ENCODE results near the gene DPH5. TPM values are rescaled to one million over a fixed set of nuclear protein-coding genes. Genes with fewer than 3 reads are reported as not detected.

DPH5 gene
- polyA plus RNA-seq, 1 donor: 39.0 TPM

GRCh38 chr1:100995198-100995988, 30.2 kb downstream of the DPH5 start:
- peak overlapping the region; percentile 17 for H3K27ac ChIP-seq (ENCODE audit: low read length)
- H3K4me3 ChIP-seq (ENCODE audit: low read length): no peak overlapping the region
- H3K4me1 ChIP-seq (ENCODE audit: control insufficient read depth, insufficient read depth, low read length): no peaks in the 10 kb centered on the region
- H3K9me3 ChIP-seq (ENCODE audit: control insufficient read depth, low read depth, low read length): no peaks in the 10 kb centered on the region
- WGBS (ENCODE audit: insufficient coverage, low lambda C conversion rate): no CpG with 5 or more reads among the region's 4 CpGs
- peaks cover 5% of the 10 kb centered on the region for H3K36me3 ChIP-seq (ENCODE audit: control insufficient read depth, insufficient read depth, low read length)
- no peaks in the 10 kb centered on the region for H3K27me3 ChIP-seq (ENCODE audit: control insufficient read depth, insufficient read depth, low read length)
- no peak for DNase-seq

GRCh38 chr1:100989306-100990077, 36.1 kb downstream of the DPH5 start:
- DNase-seq: no peak
- no peak overlapping the region for H3K4me3 ChIP-seq (ENCODE audit: low read length)
- no peaks in the 10 kb centered on the region for H3K27me3 ChIP-seq (ENCODE audit: control insufficient read depth, insufficient read depth, low read length)
- no peaks in the 10 kb centered on the region for H3K9me3 ChIP-seq (ENCODE audit: control insufficient read depth, low read depth, low read length)
- H3K4me1 ChIP-seq (ENCODE audit: control insufficient read depth, insufficient read depth, low read length): no peaks in the 10 kb centered on the region
- H3K27ac ChIP-seq (ENCODE audit: low read length): no peak overlapping the region
- WGBS (ENCODE audit: insufficient coverage, low lambda C conversion rate): no CpG with 5 or more reads among the region's 2 CpGs
- peaks cover 7% of the 10 kb centered on the region for H3K36me3 ChIP-seq (ENCODE audit: control insufficient read depth, insufficient read depth, low read length)

- H3K9me3 ChIP-seq (ENCODE audit: control insufficient read depth, low read depth, low read length): no peaks in the 10 kb centered on the region
- no peak overlapping the region for H3K27ac ChIP-seq (ENCODE audit: low read length)
- no peak overlapping the region for H3K4me3 ChIP-seq (ENCODE audit: low read length)
- H3K36me3 ChIP-seq (ENCODE audit: control insufficient read depth, insufficient read depth, low read length): peaks cover 7% of the 10 kb centered on the region
- H3K4me1 ChIP-seq (ENCODE audit: control insufficient read depth, insufficient read depth, low read length): no peaks in the 10 kb centered on the region
- peak in 1 of 2 donors; percentile 18 for DNase-seq
- H3K27me3 ChIP-seq (ENCODE audit: control insufficient read depth, insufficient read depth, low read length): no peaks in the 10 kb centered on the region
- WGBS (ENCODE audit: insufficient coverage, low lambda C conversion rate): no CpG with 5 or more reads among the region's 3 CpGs
Measured at GRCh38 chr1:100988121-100988520, 37.5 kb downstream of the DPH5 start.

GRCh38 chr1:100982793-100983192, 42.8 kb downstream of the DPH5 start:
- H3K4me1 ChIP-seq (ENCODE audit: control insufficient read depth, insufficient read depth, low read length): no peaks in the 10 kb centered on the region
- peaks cover 12% of the 10 kb centered on the region for H3K36me3 ChIP-seq (ENCODE audit: control insufficient read depth, insufficient read depth, low read length)
- DNase-seq: no peak
- no peaks in the 10 kb centered on the region for H3K9me3 ChIP-seq (ENCODE audit: control insufficient read depth, low read depth, low read length)
- H3K27me3 ChIP-seq (ENCODE audit: control insufficient read depth, insufficient read depth, low read length): no peaks in the 10 kb centered on the region
- no CpG with 5 or more reads among the region's 4 CpGs for WGBS (ENCODE audit: insufficient coverage, low lambda C conversion rate)
- H3K4me3 ChIP-seq (ENCODE audit: low read length): no peak overlapping the region
- no peak overlapping the region for H3K27ac ChIP-seq (ENCODE audit: low read length)

GRCh38 chr1:100979631-100980030, 46.0 kb downstream of the DPH5 start:
- no peak for DNase-seq
- Histone ChIP-seq H3K27ac (ENCODE audit: low read length) (no peak overlapping the region), H3K27me3 (ENCODE audit: control insufficient read depth, insufficient read depth, low read length) (no peaks in the 10 kb centered on the region), H3K9me3 (ENCODE audit: control insufficient read depth, low read depth, low read length) (no peaks in the 10 kb centered on the region), H3K36me3 (ENCODE audit: control insufficient read depth, insufficient read depth, low read length) (peaks cover 20% of the 10 kb centered on the region), H3K4me3 (ENCODE audit: low read length) (no peak overlapping the region), H3K4me1 (ENCODE audit: control insufficient read depth, insufficient read depth, low read length) (no peaks in the 10 kb centered on the region)
- WGBS (ENCODE audit: insufficient coverage, low lambda C conversion rate): no CpG with 5 or more reads among the region's 2 CpGs

- peaks cover 14% of the 10 kb centered on the region for H3K36me3 ChIP-seq (ENCODE audit: control insufficient read depth, insufficient read depth, low read length)
- no peak overlapping the region for H3K27ac ChIP-seq (ENCODE audit: low read length)
- H3K4me3 ChIP-seq (ENCODE audit: low read length): no peak overlapping the region
- no peaks in the 10 kb centered on the region for H3K27me3 ChIP-seq (ENCODE audit: control insufficient read depth, insufficient read depth, low read length)
- DNase-seq: no peak
- no CpG with 5 or more reads among the region's 1 CpG for WGBS (ENCODE audit: insufficient coverage, low lambda C conversion rate)
- no peaks in the 10 kb centered on the region for H3K4me1 ChIP-seq (ENCODE audit: control insufficient read depth, insufficient read depth, low read length)
- H3K9me3 ChIP-seq (ENCODE audit: control insufficient read depth, low read depth, low read length): no peaks in the 10 kb centered on the region
Measured at GRCh38 chr1:100976936-100977335, 48.6 kb downstream of the DPH5 start.

- Histone ChIP-seq H3K27me3 (ENCODE audit: control insufficient read depth, insufficient read depth, low read length) (no peaks in the 10 kb centered on the region), H3K4me3 (ENCODE audit: low read length) (no peak overlapping the region), H3K27ac (ENCODE audit: low read length) (no peak overlapping the region), H3K36me3 (ENCODE audit: control insufficient read depth, insufficient read depth, low read length) (peaks cover 13% of the 10 kb centered on the region), H3K9me3 (ENCODE audit: control insufficient read depth, low read depth, low read length) (no peaks in the 10 kb centered on the region), H3K4me1 (ENCODE audit: control insufficient read depth, insufficient read depth, low read length) (no peaks in the 10 kb centered on the region)
- DNase-seq: no peak
- no CpG with 5 or more reads among the region's 1 CpG for WGBS (ENCODE audit: insufficient coverage, low lambda C conversion rate)
Measured at GRCh38 chr1:100972185-100972584, 53.4 kb downstream of the DPH5 start.

GRCh38 chr1:100971021-100971420, 54.6 kb downstream of the DPH5 start:
- WGBS (ENCODE audit: insufficient coverage, low lambda C conversion rate): no CpG with 5 or more reads among the region's 1 CpG
- H3K9me3 ChIP-seq (ENCODE audit: control insufficient read depth, low read depth, low read length): no peaks in the 10 kb centered on the region
- DNase-seq: no peak

GRCh38 chr1:100969327-100969726, 56.3 kb downstream of the DPH5 start:
- Histone ChIP-seq H3K9me3 (ENCODE audit: control insufficient read depth, low read depth, low read length) (no peaks in the 10 kb centered on the region), H3K36me3 (ENCODE audit: control insufficient read depth, insufficient read depth, low read length) (peaks cover 19% of the 10 kb centered on the region), H3K4me3 (ENCODE audit: low read length) (no peak overlapping the region), H3K27ac (ENCODE audit: low read length) (no peak overlapping the region), H3K4me1 (ENCODE audit: control insufficient read depth, insufficient read depth, low read length) (no peaks in the 10 kb centered on the region), H3K27me3 (ENCODE audit: control insufficient read depth, insufficient read depth, low read length) (no peaks in the 10 kb centered on the region)
- 100% methylated on average over 1 of the region's 2 CpGs for WGBS (ENCODE audit: insufficient coverage, low lambda C conversion rate)
- no peak for DNase-seq

More at GRCh38 chr1:100971021-100971420, 54.6 kb downstream of the DPH5 start:
- peaks cover 22% of the 10 kb centered on the region for H3K36me3 ChIP-seq (ENCODE audit: control insufficient read depth, insufficient read depth, low read length)
- H3K27ac ChIP-seq (ENCODE audit: low read length): no peak overlapping the region
- H3K4me1 ChIP-seq (ENCODE audit: control insufficient read depth, insufficient read depth, low read length): no peaks in the 10 kb centered on the region
- no peaks in the 10 kb centered on the region for H3K27me3 ChIP-seq (ENCODE audit: control insufficient read depth, insufficient read depth, low read length)
- no peak overlapping the region for H3K4me3 ChIP-seq (ENCODE audit: low read length)

- no peak overlapping the region for H3K27ac ChIP-seq (ENCODE audit: low read length)
- H3K4me3 ChIP-seq (ENCODE audit: low read length): no peak overlapping the region
- H3K9me3 ChIP-seq (ENCODE audit: control insufficient read depth, low read depth, low read length): no peaks in the 10 kb centered on the region
- H3K27me3 ChIP-seq (ENCODE audit: control insufficient read depth, insufficient read depth, low read length): no peaks in the 10 kb centered on the region
- peaks cover 19% of the 10 kb centered on the region for H3K36me3 ChIP-seq (ENCODE audit: control insufficient read depth, insufficient read depth, low read length)
- DNase-seq: no peak
- H3K4me1 ChIP-seq (ENCODE audit: control insufficient read depth, insufficient read depth, low read length): no peaks in the 10 kb centered on the region
- WGBS (ENCODE audit: insufficient coverage, low lambda C conversion rate): 77% methylated on average over 1 of the region's 1 CpG
Measured at GRCh38 chr1:100968621-100969020, 57.0 kb downstream of the DPH5 start.
